GM12872 (cell line): Measurements from ENCODE around the gene COL27A1.
"Not testable (repeated sequence)": the region's sequence is repeated elsewhere in the genome, so short reads cannot be mapped to it uniquely, and the experiment has no call there.

Source experiments
- TF ChIP-seq, protein P1 (sequence below): IDR thresholded peaks from 3 replicates; pipeline ENCODE4 v1.5.1; 2011; ENCODE audit warnings: low read depth, mild to moderate bottlenecking, low read length, moderate library complexity; ENCODE audit not compliant: insufficient read depth

The COL27A1 gene

DNA sequence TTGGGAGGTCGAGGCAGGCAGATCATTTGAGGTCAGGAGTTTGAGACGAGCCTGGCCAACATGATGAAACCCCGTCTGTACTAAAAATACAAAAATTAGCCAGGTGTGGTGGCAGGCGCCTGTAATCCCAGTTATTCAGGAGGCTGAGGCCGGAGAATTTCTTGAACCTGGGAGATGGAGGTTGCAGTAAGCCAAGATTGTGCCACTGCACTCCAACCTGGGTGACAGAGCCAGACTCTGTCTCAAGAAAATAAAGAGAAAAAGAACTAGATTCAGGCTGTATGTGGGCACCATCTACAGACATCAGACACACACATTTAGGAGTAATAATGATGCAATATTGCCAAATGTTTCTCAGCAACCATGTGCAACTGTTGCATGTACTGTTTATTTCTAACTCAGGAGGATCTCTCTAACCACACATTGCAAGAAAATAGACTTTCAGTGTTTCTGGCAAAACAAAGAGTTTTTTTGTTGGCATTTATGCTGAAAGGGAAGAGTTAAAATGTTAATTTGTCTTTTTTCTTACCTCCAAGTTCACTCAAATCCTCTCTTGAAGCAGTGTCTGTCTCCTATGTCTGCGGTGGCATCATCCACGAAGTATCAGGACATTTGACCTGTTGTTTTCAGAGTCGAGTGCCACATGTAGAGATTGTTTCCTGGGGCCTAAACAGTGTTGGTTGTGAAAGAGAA, 162.5 kb downstream of the COL27A1 start:
- TF ChIP-seq, protein P1, sequence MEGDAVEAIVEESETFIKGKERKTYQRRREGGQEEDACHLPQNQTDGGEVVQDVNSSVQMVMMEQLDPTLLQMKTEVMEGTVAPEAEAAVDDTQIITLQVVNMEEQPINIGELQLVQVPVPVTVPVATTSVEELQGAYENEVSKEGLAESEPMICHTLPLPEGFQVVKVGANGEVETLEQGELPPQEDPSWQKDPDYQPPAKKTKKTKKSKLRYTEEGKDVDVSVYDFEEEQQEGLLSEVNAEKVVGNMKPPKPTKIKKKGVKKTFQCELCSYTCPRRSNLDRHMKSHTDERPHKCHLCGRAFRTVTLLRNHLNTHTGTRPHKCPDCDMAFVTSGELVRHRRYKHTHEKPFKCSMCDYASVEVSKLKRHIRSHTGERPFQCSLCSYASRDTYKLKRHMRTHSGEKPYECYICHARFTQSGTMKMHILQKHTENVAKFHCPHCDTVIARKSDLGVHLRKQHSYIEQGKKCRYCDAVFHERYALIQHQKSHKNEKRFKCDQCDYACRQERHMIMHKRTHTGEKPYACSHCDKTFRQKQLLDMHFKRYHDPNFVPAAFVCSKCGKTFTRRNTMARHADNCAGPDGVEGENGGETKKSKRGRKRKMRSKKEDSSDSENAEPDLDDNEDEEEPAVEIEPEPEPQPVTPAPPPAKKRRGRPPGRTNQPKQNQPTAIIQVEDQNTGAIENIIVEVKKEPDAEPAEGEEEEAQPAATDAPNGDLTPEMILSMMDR, result no peak

DNA sequence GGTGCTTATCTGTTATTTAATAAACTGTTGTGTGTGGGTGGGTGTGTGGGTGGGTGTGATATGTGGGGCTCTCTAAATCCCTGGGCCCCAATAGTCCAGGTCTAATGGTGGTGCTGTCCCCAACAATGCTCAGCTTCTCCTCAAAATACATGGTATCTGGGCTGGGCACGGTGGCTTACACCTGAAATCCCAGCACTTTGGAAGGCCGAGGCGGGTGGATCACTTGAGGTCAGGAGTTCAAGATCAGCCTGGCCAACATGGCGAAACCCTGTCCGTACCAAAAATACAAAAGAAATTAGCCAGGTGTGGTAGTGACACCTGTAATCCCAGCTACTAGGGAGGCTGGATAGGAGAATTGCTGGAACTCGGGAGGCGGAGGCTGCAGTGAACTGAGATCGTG, 163.1 kb downstream of the COL27A1 start:
- TF ChIP-seq, protein P1, result no peak

DNA sequence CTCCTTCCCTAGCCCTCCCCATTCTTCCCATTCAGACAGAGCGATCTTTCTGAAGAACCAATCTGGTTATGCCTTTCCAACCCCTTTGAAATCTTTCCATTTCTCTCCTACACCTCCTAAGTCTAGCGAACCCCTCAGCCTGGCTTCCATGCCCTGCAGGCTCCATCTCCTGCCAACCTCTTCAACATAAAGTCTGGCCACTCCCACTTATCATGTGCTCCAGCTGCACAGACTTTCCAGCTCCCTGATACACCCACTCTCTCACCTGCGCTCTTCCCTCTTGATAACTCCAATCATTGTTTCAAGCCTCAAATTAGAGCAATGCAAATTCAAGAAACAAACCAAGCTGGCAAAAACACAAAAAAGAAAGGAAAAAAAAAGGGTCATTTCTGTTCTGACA, 163.8 kb downstream of the COL27A1 start:
- TF ChIP-seq, protein P1, result no peak

DNA sequence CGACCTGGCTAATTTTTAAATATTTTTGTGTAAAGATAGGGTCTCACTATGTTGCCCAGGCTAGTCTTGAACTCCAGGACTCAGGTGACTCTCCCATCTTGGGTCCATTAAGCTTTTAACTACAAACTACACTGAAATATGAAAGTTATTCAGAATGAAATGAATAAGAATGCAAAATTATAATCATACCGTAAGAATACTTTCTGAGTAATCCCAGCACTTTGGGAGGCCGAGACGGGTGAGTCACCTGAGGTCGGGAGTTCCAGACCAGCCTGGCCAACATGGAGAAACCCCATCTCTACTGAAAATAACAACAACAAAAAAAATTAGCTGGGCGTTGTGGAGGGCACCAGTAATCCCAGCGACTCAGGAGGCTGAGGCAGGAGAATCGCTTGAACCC, 166.4 kb downstream of the COL27A1 start:
- TF ChIP-seq, protein P1, result no peak

DNA sequence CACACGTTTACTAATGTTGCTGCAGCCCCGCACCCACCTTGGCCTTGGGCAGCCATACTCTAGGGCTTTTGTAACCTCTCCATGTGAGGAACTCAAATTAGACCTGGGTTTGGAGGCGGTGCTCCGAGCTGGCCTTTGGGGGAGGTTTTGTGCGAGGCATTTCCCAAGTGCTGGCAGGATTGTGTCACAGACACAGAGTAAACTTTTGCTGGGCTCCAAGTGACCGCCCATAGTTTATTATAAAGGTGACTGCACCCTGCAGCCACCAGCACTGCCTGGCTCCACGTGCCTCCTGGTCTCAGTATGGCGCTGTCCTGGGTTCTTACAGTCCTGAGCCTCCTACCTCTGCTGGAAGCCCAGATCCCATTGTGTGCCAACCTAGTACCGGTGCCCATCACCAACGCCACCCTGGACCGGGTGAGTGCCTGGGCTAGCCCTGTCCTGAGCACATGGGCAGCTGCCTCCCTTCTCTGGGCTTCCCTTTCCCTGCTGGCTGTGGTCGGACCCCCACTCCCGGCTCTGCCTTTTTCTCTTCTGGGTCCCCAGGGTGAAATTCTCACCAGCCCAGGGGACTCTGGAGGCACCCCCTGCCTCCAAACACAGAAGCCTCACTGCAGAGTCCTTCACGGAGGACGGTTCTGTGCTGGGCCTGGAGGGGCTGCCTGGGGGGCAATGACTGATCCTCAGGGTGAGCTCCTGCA, 167.6 kb downstream of the COL27A1 start, which contains the start of gene ORM1:
Gene ORM1, plus strand, starts transcription at position 268 of the 701 bp plus-strand sequence. Its CDS starts 36 bp downstream, at position 304.
- TF ChIP-seq, protein P1, result not testable (repeated sequence)

DNA sequence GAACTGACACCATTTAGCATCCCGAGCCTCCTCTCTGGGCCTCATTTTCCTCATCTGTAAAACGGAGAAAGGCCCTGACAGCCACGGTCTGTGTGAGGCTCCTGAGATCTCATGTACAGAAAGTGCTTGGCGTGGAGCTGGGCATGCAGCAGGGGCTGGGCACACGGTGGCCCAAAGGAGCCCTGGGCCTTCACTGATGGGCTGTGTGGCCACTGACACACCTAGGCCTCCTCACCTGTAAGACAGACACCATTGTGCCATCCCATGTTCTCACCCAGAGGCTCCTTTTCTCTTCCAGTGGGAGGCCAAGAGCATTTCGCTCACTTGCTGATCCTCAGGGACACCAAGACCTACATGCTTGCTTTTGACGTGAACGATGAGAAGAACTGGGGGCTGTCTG, 169.2 kb downstream of the COL27A1 start:
- TF ChIP-seq, protein P1, result no peak

DNA sequence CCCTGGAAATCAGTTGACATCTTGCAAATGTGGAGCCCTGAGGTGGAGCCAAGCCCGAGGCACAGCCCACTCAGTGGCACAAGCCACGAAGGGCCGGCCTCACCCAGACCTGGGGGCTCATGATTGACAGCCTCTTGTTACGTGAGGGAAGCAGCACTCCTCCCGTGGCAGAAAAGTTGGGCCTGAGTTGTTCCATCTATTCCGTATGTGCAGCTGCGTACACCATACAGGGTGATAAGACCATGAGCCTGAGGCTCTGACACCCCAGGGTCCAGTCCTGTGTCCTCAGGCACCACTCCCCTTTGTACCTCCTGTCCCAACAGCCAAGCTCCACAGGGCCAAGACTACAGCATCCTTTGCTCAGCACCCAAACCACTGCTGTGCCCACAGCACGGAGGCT, 172.4 kb downstream of the COL27A1 start:
- TF ChIP-seq, protein P1, result no peak
